Activated gamma-delta T cell treated with anti-CD3 and anti-CD28 coated beads, Interleukin-2, amount 50 U/mL, for 16 hours (primary cell): ENCODE data around the gene PRDM16.

ENCODE experiments used
- DNase-seq: peaks from one replicate; pipeline ENCODE4 v3.0.0-alpha.2; 2020; ENCODE audit warnings: low read depth

Gene PRDM16

GRCh38 chr1:3356827-3357460 is 287.9 kb downstream of the PRDM16 start:
- no peak for DNase-seq

DNA sequence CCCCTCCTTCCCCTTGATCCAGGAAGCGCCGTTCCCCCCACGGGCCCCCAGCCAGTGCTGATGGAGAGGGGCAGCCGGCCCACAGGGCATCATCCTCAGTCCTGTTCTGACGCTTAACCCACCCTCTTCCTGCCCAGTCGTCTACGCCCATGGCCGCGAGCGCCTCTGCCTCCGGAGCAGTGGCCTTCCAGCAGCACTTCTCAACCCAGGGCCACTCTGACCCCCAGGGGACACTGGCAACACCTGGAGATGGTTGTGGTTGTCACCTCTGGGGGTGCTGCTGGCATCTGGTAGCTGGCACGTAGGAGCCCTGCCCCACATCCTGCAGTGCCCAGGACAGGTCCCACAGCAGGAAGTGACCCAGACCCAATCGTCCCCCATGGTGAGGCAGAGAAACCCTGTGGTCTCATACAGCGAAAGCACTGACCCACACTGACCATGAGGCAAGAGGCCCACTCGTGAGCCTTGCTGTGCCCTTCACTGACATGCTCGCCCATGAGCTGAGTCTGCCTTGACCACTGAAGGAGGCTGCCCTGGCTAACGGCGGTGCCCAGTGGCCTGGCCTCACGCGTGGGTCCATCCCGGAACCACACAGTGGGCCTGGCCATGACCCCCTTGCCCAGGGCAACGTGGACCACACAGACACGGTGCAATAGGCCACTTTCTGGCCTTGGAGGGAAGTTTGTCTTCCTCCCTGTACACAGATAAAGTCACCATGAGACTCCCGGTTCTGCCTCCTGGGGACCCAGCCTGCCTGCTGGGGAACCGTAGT is 288.7 kb downstream of the PRDM16 start:
- no peak for DNase-seq

GRCh38 chr1:3359351-3359750 is 290.3 kb downstream of the PRDM16 start:
- no peak for DNase-seq

- no peak for DNase-seq
These were observed 290.9 kb downstream of the PRDM16 start for GRCh38 chr1:3359756-3360440.

DNA sequence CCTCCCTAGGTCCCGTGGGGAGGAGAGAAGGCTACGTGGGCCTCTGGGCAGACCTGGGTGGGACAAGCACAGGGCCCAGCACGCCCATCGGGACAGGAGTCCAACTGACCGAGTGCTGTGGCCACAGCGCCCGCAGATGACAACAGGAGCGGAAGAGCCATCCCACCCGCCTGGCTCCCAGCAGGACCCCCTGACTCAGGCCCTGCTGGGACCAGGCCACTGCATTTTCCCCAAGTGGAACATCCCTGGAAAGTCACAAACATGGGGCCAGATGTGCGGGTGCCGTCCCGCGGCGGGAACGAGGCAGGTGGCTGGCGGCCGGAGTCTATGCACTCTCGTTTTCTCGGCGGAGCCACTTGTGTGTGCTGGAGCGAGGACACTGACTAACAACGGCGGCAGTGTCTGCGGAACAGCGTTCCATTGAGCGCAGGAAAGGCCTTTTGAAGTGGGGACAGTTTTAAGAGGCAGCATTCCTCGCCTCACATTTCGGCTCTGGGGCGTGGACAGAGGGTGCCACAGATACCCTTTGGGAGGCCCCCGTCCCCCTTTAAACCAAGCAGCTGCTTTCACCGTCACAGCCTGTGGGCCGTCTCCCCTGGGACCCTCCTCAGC is 291.7 kb downstream of the PRDM16 start:
- DNase-seq: no peak

GRCh38 chr1:3363023-3363422 is 294.0 kb downstream of the PRDM16 start:
- DNase-seq: no peak

GRCh38 chr1:3363756-3364155 is 294.8 kb downstream of the PRDM16 start:
- no peak for DNase-seq

DNA sequence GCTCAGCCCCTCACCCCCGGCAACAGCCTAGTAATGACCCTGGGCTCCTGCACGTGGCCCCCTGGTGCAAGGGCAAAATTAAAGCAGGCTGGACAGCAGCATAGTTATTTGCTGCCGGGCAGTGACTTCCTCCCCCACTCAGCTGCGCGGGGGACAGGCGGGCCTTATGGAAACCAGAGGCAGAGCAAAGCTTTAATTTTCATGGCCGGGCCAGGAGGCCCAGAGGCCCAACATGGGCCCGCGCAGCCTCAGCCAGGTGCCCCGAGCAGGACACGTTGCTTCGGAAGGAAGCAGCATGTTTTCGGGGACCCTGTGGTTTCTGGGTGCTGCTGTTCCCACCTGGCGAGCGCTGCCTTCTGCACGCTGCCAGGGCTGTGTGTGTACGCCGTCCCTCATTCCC is 295.5 kb downstream of the PRDM16 start:
- no peak for DNase-seq

GRCh38 chr1:3364983-3365382 is 296.0 kb downstream of the PRDM16 start:
- no peak for DNase-seq

DNA sequence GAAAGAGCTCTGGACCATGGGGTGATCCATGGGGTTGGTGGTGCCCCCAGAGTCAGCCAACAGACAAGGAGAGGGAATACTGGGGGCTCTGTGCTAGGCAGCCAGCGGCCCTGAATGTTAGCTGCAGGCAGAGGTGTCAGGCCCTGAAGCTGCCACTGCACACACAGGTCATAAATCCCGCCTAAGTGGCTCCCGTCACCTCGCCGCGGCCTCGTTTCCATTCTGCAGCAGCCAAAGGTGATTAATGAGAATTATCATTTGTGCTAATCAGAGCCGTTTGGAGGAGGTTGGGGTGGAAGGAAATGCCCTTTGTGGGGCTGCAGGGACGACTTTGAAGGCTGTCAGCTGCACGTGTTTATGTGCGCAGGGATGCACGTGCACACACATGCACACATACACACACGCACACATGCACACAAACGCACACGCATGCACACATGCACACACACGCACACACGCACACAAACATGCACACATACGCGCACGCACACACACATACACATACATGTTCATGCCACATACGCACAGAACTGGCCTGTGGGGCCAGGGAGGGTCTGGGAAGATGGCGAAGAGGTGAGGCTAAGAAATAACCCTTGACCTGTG is 296.6 kb downstream of the PRDM16 start:
- no peak for DNase-seq

GRCh38 chr1:3366126-3367051 is 297.4 kb downstream of the PRDM16 start:
- DNase-seq: no peak

DNA sequence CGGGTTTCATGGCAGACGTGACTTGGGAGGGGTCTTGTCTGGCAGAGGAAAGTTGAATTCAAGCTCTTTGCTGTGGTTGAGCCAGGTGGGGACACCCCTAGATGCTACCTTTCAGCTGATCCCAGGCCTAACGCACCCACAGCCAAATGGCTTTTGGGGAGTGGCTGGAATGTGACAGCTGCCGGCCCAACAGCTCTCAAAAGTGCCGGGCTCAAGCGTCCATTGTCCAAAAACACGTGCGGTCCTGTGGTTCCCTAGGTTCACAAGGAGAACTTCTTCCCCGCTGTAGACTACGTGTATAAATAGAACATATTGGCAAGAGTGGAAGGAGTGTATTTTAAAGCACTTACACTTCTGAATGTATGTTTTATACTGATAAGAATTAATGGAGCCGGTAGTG is 298.4 kb downstream of the PRDM16 start:
- DNase-seq: no peak

DNA sequence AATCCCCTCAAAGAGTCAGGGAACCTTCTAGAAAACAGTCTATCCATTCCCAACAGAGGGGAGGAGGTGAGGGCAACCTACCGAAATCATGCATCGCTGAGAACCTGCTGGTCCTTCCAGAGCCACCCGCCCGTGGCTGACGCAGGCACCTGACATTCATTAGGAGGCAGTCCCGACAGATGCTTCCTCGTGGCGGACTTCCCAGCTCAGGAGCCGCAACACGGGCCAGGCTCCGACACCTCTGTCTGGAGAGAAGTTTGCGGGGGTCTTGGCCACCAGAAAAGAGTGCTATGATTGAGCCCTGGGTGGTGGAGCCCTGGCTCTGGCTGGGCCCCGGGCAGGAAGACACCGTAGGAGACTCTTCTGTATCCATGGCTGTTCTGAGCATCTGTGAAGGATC is 299.1 kb downstream of the PRDM16 start:
- no peak for DNase-seq

- no peak for DNase-seq
These were observed 299.9 kb downstream of the PRDM16 start for GRCh38 chr1:3368711-3369445.

DNA sequence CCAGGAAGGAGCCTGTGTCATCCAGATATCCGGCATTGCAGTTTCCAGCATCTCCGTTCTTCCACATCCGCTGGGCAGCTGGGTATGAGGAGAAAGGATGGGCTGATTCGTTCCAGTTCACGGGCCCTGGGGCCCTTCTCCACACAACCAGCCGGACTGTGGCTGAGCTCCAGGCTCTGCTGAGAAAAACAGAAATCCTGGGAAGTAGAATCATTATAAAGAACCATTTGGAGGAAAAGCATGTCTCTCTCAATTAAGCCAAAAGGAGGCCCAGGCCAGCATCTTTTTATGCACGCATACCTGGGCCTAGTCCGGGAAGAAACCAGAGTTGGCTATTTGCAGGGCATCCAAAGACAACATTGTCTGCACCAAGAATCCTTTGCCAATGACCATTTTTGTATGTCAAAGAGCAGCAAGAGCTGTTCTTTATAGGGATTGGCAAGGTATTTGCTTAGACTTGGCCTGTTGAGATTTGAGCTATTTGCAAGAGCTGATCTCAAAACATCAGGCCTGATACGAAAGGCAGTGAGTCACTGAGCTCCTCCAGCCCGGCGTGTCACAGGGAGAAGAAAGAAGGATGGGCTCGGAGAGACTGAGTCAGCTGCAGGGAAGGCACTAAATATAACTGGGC is 300.6 kb downstream of the PRDM16 start:
- DNase-seq: no peak

- no peak for DNase-seq
These were observed 302.1 kb downstream of the PRDM16 start for GRCh38 chr1:3370856-3371703.

- DNase-seq: no peak
These were observed 303.3 kb downstream of the PRDM16 start for GRCh38 chr1:3372317-3372716.

DNA sequence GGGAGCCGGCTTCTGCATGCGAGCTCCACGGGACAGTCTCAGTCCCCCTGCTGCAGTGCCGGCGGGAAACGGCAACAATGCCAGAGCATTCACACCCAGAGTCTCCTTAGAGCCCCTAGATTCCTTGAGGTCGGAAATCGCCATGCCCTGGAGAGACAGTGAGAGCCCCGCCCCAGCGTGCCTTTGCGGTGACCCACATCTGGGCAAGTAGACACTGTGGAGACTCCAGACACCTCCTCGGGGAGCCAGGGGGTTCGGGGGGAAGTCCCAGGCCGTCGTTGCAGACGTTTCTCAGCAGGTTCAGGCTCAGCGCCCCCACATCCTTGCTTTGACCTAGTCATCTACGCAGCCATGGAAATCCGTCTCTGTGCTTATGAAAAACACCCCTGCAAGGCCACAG is 304.2 kb downstream of the PRDM16 start:
- no peak for DNase-seq
